Muscle of arm (tissue), 12 donors: Measurements from ENCODE around the gene CRISP2. TPM values are rescaled to one million over a fixed set of nuclear protein-coding genes. Genes with fewer than 3 reads are reported as not detected.

ENCODE experiments used
- DNase-seq: peaks from one replicate; pipeline ENCODE4 v3.0.0-alpha.2; 2013
- polyA plus RNA-seq, 12 donors: library from polyadenylated mRNA; unstranded; fragments of 120-200 nt; gene quantifications; one replicate each; pipeline ENCODE4 v1.2.1, GENCODE V29; 2013; ENCODE audit not compliant: insufficient read length in 12 of 12

Gene CRISP2
- polyA plus RNA-seq, 12 donors, result 0.12 TPM; not detected in 11

- DNase-seq, result no peak
These were observed 51.0 kb downstream of the CRISP2 start for GRCh38 chr6:49662231-49662891.

GRCh38 chr6:49653942-49654341 lies 59.4 kb downstream of the CRISP2 start:
- no peak for DNase-seq

GRCh38 chr6:49653438-49653837 lies 59.9 kb downstream of the CRISP2 start:
- no peak for DNase-seq

- DNase-seq, result no peak
These were observed 62.1 kb downstream of the CRISP2 start for GRCh38 chr6:49651239-49651638.

GRCh38 chr6:49649988-49650387 lies 63.4 kb downstream of the CRISP2 start:
- no peak for DNase-seq

GRCh38 chr6:49648036-49648435 lies 65.3 kb downstream of the CRISP2 start:
- no peak for DNase-seq

- DNase-seq, result no peak
These were observed 65.9 kb downstream of the CRISP2 start for GRCh38 chr6:49647476-49647875.

- DNase-seq, result no peak
These were observed 66.4 kb downstream of the CRISP2 start for GRCh38 chr6:49646942-49647341.

- no peak for DNase-seq
These were observed 67.1 kb downstream of the CRISP2 start for GRCh38 chr6:49646130-49646824.

- no peak for DNase-seq
These were observed 68.2 kb downstream of the CRISP2 start for GRCh38 chr6:49645139-49645538.

Other genes with a start within 250 kb of the CRISP2 start
- not detected for gene GLYATL3, start 213.6 kb downstream of the CRISP2 start, polyA plus RNA-seq
- 1 to 10 TPM in 10 of 12 donors, not detected in 2; 1.4 to 5.7 (median 2.5) TPM for gene C6orf141, start 162.9 kb downstream of the CRISP2 start, polyA plus RNA-seq
- 1 to 10 TPM in 4 of 12 donors, under 1 TPM in 6, not detected in 2; 0.38 to 3.4 (median 0.84) TPM for gene RHAG, start 76.7 kb downstream of the CRISP2 start, polyA plus RNA-seq
- gene CRISP3, start 30.8 kb upstream of the CRISP2 start, polyA plus RNA-seq, result 1 to 10 TPM in 1 of 12 donors, under 1 TPM in 7, not detected in 4; 0.08 to 1.1 (median 0.22) TPM
- not detected for gene PGK2, start 73.7 kb upstream of the CRISP2 start, polyA plus RNA-seq
- not detected for gene CRISP1, start 153.0 kb upstream of the CRISP2 start, polyA plus RNA-seq